ENCODE data around the gene ANGPTL5. TPM values are rescaled to one million over a fixed set of nuclear protein-coding genes. Genes with fewer than 3 reads are reported as not detected.

Gene ANGPTL5
- polyA plus RNA-seq, 1 experiment: not detected

DNA sequence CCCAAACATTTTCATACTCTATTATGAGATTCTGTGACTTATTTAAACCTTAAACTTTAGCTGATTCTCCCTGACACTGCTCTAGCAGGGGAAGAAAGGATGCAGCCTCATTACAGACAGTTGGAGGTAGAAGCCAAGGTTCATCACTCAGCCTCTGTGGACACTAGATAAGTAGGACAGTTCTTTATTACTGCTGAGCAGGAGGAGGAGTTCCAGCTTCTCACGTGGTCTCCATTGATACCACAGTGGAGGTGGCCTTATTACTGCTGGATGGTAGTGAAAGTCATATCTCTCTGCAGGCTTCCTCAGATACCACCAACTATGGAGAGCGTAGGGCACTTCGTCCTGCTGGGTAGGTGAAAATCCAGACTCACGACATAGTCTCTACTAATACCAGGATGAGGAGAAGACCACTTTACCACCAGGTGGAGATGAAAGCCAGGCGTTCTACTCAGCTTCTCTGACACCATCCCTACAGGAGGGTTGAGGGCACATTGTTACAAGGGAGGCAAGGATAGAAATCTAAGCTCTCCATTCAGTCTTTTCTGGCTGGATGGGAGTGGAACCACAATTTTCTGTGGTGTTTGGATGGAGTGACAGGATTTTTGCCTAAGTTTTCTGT lies 13.1 kb upstream of the ANGPTL5 start:
- no peaks in the 10 kb centered on the region for H3K9me3 ChIP-seq (ENCODE audit: control insufficient read depth, insufficient read depth, low read length)
- DNase-seq (ENCODE audit: low read depth, low spot score): no peak
- no peak overlapping the region for H3K4me3 ChIP-seq (ENCODE audit: low read depth, low read length)
- H3K27me3 ChIP-seq (ENCODE audit: control insufficient read depth, insufficient read depth, low read length): no peaks in the 10 kb centered on the region
- TF ChIP-seq, protein P1, sequence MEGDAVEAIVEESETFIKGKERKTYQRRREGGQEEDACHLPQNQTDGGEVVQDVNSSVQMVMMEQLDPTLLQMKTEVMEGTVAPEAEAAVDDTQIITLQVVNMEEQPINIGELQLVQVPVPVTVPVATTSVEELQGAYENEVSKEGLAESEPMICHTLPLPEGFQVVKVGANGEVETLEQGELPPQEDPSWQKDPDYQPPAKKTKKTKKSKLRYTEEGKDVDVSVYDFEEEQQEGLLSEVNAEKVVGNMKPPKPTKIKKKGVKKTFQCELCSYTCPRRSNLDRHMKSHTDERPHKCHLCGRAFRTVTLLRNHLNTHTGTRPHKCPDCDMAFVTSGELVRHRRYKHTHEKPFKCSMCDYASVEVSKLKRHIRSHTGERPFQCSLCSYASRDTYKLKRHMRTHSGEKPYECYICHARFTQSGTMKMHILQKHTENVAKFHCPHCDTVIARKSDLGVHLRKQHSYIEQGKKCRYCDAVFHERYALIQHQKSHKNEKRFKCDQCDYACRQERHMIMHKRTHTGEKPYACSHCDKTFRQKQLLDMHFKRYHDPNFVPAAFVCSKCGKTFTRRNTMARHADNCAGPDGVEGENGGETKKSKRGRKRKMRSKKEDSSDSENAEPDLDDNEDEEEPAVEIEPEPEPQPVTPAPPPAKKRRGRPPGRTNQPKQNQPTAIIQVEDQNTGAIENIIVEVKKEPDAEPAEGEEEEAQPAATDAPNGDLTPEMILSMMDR (IDR thresholded peaks at IDR 0.05; ENCODE audit: low read depth, low read length): no peak
- H3K27ac ChIP-seq (ENCODE audit: low read depth, low read length): no peak overlapping the region
- ChIA-PET CTCF (interaction anchor here (1.2 to 1.3 kb wide), 2 partner anchors 15 to 79 kb away, joined by 3 to 4 read pairs; partner anchors contain the start of gene CEP126), POLR2A (no interaction called here)

DNA sequence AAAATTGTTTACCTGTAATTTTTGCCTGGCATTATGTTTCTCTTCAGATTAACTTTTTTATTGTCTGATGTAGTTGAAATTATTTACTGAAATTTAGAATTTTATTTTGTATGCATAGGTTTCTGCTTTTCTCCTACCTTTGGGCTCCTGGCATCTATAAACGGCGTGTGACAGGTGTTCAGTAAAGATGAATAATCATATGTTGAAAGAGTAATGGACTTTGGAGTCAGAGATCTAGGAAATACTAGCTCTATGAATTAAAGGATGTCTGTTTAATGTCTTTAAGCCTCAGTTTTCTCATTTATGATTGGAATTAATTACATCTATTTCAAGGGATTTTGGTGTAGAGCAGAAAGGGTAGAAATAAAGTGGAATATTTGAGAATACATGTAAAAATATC lies 7.2 kb upstream of the ANGPTL5 start:
- H3K27me3 ChIP-seq (ENCODE audit: control insufficient read depth, insufficient read depth, low read length): no peaks in the 10 kb centered on the region
- TF ChIP-seq, protein P1 (IDR thresholded peaks at IDR 0.05; ENCODE audit: low read depth, low read length): no peak
- POLR2A ChIA-PET: no interaction called here
- no peak overlapping the region for H3K4me3 ChIP-seq (ENCODE audit: low read depth, low read length)
- no peak overlapping the region for H3K27ac ChIP-seq (ENCODE audit: low read depth, low read length)
- no peaks in the 10 kb centered on the region for H3K9me3 ChIP-seq (ENCODE audit: control insufficient read depth, insufficient read depth, low read length)
- no peak for DNase-seq (ENCODE audit: low read depth, low spot score)
- CTCF ChIA-PET: interaction anchor here (0.5 to 1.0 kb wide), 2 partner anchors 9 to 20 kb away, joined by 3 read pairs; partner anchors contain the start of gene CEP126

DNA sequence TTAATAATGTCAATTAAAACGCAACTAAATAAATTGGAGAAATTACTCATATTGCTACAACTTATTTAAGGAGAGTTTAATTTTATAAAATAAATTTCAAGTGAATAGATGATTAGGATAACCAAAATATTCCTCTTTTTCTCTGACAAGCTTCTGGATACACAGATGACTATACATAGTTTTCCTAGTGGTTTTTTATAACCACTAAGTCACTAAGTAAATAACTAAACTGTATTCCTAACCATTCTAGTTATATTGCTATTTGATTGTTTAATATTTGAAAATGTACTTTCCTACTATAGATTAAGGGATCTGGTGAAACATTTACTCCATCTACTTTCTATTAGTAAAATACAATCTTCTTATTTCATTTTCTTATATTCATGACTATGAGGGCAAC lies 4.7 kb upstream of the ANGPTL5 start:
- Histone ChIP-seq H3K27ac (ENCODE audit: low read depth, low read length) (no peak overlapping the region), H3K27me3 (ENCODE audit: control insufficient read depth, insufficient read depth, low read length) (no peaks in the 10 kb centered on the region), H3K4me3 (ENCODE audit: low read depth, low read length) (no peak overlapping the region), H3K9me3 (ENCODE audit: control insufficient read depth, insufficient read depth, low read length) (no peaks in the 10 kb centered on the region)
- CTCF ChIA-PET: no interaction called here
- DNase-seq (ENCODE audit: low read depth, low spot score): no peak
- POLR2A ChIA-PET: no interaction called here
- TF ChIP-seq, protein P1 (IDR thresholded peaks at IDR 0.05; ENCODE audit: low read depth, low read length): no peak

DNA sequence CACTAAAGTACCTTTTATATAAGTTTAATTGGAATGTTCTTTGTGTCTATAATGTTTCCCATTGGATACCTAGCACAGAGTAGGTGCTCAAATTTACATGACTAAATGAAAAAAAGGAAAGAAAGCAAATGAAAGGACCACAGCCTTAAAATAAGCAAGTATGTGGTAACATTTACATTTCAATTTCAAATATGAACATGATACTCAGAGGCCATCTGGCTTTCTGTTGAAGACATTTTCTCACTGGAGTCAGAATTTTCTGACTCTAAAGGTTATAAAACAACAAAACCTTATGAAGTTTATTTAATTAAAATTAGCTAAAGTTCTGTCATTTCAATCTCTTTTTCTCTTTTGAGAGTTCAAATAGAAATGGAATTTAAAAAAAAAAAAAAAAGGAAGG lies 904 bp upstream of the ANGPTL5 start:
- TF ChIP-seq, protein P1 (IDR thresholded peaks at IDR 0.05; ENCODE audit: low read depth, low read length): no peak
- no peak overlapping the region for H3K4me3 ChIP-seq (ENCODE audit: low read depth, low read length)
- POLR2A ChIA-PET: no interaction called here
- CTCF ChIA-PET: interaction anchor here (1.0 to 1.3 kb wide), 2 partner anchors 57 to 90 kb away, joined by 3 read pairs; no protein-coding TSS in a partner anchor
- no peak overlapping the region for H3K27ac ChIP-seq (ENCODE audit: low read depth, low read length)
- DNase-seq (ENCODE audit: low read depth, low spot score): no peak
- H3K27me3 ChIP-seq (ENCODE audit: control insufficient read depth, insufficient read depth, low read length): no peaks in the 10 kb centered on the region
- H3K9me3 ChIP-seq (ENCODE audit: control insufficient read depth, insufficient read depth, low read length): no peaks in the 10 kb centered on the region

DNA sequence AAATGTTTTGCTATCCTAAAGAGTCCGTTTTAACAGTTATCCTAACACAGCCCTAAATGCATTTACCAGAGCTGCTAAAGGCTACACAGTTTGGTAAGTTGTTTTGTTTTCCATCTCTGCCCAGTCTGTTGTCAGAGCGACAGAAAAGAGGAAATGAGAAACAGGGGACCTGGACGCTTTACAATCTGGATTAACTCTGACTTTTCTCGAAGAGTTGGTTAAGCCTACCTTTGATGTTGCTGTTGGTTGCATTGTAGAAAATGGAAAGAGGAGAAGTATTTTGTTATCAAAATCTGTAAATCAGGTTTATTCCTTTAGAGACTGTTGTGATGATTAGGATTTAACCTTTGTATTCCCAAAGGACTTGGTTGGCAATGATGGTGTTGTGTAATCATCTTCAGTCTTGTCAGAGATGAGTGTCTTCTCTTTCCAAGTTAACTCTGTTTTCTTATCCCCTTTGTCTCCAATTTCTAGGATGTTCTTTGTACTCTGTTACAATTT lies 481 bp downstream of the ANGPTL5 start:
- ChIA-PET CTCF (interaction anchor here (1.4 to 2.4 kb wide), 2 partner anchors 55 to 459 kb away, joined by 3 to 16 read pairs; no protein-coding TSS in a partner anchor), POLR2A (no interaction called here)
- H3K9me3 ChIP-seq (ENCODE audit: control insufficient read depth, insufficient read depth, low read length): no peaks in the 10 kb centered on the region
- H3K27me3 ChIP-seq (ENCODE audit: control insufficient read depth, insufficient read depth, low read length): no peaks in the 10 kb centered on the region
- no peak overlapping the region for H3K27ac ChIP-seq (ENCODE audit: low read depth, low read length)
- no peak for DNase-seq (ENCODE audit: low read depth, low spot score)
- TF ChIP-seq, protein P1 (IDR thresholded peaks at IDR 0.05; ENCODE audit: low read depth, low read length): no peak
- peak overlapping the region; percentile 91 for H3K4me3 ChIP-seq (ENCODE audit: low read depth, low read length)
